Erythroblast (primary cell): ENCODE results near the gene PPP3CA.

Experiments
- GATA1 ChIP-seq: IDR thresholded peaks from 2 replicates; pipeline ENCODE4 v1.6.1; 2011; ENCODE audit warnings: low read depth, mild to moderate bottlenecking, control low read depth, low read length, moderate library complexity
- POLR2A ChIP-seq: IDR thresholded peaks from 2 replicates; pipeline ENCODE4 v1.6.1; 2011; ENCODE audit warnings: mild to moderate bottlenecking, low read length

DNA sequence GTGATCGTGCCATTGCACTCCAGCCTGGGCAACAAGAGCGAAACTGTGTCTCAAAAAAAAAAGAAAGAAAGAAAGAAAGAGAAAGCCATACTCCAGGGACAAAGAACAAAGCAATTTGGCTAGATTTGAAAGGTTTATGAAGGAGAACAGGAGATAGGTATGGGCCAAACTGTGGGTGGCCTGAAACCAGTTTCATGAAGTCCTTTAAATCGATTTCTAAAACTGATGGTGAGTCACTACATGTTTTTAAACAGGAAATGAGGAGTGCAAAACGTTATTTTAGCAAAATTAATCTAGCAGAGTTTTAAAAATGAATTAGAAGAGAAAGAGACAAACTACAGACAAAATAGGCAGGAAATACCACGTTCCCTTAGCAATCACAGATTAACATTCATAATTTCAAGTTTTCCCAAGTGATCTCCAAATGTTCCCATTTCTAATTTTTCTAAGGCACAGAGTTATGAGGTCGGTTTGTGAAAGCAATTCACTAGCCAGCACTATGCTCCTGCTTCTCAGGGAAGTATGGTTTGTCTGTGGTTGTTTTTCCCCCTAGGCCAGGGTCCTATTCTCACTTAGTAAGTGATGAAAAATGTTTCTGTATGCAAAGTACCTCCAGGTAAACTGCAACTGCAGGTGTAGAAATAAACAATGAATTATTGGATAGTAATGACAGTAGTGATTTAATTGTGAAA, 190.6 kb downstream of the PPP3CA start:
- no peak for TF ChIP-seq POLR2A
- no peak for TF ChIP-seq GATA1
